NCI-H1436 (cell line): ENCODE measurements around the gene RABL2B.

Experiments
- DNase-seq: peaks from one replicate; lab custom pipeline; 2025; lab: John Stamatoyannopoulos, UW

Gene RABL2B

GRCh38 chr22:50738649-50739227, 44.7 kb downstream of the RABL2B start:
- no peak for DNase-seq

GRCh38 chr22:50737728-50738648, 45.4 kb downstream of the RABL2B start, which contains the start of gene ACR:
Gene ACR, plus strand, starts transcription at chr22:50738204. Its CDS starts 32 bp downstream, at chr22:50738236.
- DNase-seq, result no peak

- DNase-seq, result no peak
Measured at GRCh38 chr22:50735739-50736030, 47.8 kb downstream of the RABL2B start.

DNA sequence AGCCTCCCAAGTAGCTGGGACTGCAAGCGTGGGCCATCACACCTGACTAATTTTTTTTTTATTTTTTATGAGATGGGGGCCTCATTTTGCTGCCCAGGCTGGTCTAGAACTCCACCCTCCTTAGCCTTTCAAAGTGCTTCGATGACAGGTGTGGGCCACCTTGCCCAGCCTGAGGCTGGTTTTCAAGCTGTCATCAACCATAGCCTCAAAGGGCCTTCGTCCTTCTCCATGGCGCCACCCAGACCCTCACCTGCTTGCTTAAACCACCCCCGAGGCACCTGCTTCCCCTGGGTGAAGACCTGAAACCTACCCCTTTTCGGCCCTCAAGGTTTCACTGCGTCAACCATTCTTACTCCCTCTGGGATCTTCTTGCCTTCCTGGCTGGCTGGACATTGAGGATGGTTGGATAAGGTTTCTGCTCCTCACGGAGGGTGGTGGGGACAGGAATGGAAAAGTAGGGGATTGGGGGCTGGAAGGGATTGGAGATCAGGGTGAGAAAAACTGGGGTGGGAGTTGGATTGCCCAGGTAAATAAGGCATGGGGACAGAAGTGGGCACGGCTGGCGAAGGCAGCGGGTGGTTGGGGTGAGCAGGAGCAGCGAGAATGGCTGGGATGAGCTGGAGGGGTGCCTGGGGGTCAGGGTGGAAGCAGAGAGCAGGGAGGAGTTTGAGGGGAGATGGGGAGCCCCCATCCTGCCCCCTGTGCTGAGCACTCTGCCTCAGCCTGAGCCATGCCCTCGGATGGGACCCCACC, 48.3 kb downstream of the RABL2B start:
- DNase-seq, result no peak

DNA sequence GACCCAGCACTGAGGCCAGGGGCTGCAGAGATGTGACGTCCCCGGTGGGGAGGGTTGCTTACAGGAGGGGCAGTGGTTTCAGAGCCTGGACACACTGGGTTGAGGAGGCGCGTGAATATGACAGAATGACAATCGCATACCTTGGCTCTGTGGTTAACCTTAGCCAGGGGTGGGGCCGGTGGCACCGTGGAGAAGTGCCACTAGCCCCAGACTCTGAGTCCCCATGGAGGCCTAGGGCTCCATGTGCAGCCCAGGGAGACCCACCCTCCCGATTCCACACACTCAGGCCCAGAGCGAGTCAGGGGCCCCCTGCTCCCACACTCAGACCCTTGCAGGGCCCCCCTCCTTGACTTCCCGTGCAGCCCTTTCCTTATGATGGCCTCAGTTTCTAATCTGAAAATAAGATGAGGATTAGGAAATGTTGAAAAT, 49.1 kb downstream of the RABL2B start:
- no peak for DNase-seq

- DNase-seq, result no peak
Measured at GRCh38 chr22:50733521-50734342, 49.7 kb downstream of the RABL2B start.

- no peak for DNase-seq
Measured at GRCh38 chr22:50732681-50733080, 50.8 kb downstream of the RABL2B start.

- DNase-seq, result peak; percentile 40
Measured at GRCh38 chr22:50731811-50732624, 51.4 kb downstream of the RABL2B start.

GRCh38 chr22:50730941-50731661, 52.3 kb downstream of the RABL2B start:
- DNase-seq, result no peak

GRCh38 chr22:50730013-50730891, 53.2 kb downstream of the RABL2B start:
- DNase-seq, result no peak

GRCh38 chr22:50729391-50730012, 53.9 kb downstream of the RABL2B start:
- DNase-seq, result no peak

DNA sequence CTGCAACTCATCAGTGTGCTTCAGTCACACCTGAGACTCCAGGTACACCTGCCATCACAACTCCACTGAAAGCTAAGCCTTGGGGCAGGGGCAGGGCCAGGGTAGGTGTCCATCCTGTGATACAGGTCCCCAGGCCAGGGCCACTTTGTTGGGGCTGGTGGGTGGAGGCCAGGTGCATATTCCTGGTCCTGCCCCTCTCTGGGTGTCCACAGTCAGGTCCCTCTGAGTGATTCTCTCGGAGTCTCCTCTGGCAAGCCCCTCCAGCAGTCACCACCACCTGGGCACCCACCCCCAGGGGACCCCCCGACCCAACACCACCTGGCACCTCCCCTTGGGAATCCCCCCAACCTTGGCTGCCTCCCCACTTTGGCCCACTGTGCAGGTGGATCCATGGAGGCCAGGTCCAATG, 54.9 kb downstream of the RABL2B start:
- no peak for DNase-seq

GRCh38 chr22:50727678-50728522, 55.5 kb downstream of the RABL2B start:
- no peak for DNase-seq

- DNase-seq, result no peak
Measured at GRCh38 chr22:50726643-50727340, 56.6 kb downstream of the RABL2B start.

- DNase-seq, result no peak
Measured at GRCh38 chr22:50725597-50725996, 57.8 kb downstream of the RABL2B start.

DNA sequence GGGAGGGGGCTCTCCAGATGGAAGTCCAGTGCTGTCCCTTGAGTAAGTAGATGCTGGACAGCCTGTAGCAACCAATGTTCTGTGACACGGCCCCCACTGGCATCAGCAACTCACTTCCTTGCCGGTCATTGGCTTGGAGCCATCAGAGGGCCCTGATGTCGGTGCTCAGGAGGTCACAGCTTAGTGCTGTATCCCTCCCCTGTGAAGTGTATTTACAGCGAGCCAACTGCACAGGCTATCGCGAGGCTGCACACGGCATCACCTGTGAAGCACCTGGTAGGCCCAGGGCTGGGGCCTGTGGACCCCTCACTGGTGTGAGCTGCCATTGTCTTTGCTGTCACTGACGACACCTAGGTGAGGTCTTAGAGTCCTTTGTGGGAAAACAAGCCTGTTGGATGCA, 58.8 kb downstream of the RABL2B start:
- no peak for DNase-seq

DNA sequence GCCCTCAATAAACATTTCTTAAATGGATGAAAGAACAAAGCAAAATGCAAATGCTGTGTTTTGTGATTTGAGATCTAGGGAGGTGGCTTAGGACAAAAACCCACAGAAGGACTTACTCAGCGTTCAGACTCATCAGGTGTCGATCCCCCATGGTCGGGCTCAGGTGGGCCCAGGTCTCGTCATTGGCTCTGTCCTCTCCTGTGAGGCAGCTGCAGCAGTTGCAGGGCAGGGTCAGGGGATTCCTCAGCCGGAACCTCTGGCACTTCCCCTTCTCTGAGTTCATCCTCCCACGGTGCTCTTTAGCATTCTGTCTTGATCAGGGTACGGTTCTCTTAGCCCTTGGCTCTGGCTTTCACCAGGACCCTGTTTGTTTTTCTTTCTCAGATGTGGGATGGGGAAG, 59.4 kb downstream of the RABL2B start:
- no peak for DNase-seq
